Esophagus muscularis mucosa (tissue), 4 donors: ENCODE results near the gene SMIM24. TPM values are rescaled to one million over a fixed set of nuclear protein-coding genes. Genes with fewer than 3 reads are reported as not detected.
"Not testable (repeated sequence)": the region's sequence is repeated elsewhere in the genome, so short reads cannot be mapped to it uniquely, and the experiment has no call there.

Experiments used
- DNase-seq: peaks from one replicate; pipeline ENCODE4 v3.0.0-alpha.2; 2017; ENCODE audit errors: extremely low spot score
- H3K27ac ChIP-seq, 4 donors: fragments of 200-600 bp; sonication (generic); replicated peaks in 1 of 4; 1 replicate in 3 of 4; 2 replicates in 1 of 4; pipeline ENCODE4 v1.5.1; 2016 to 2019; ENCODE audit warnings: mild to moderate bottlenecking in 1 of 4
- H3K27me3 ChIP-seq, 4 donors: fragments of 200-600 bp; sonication (generic); one replicate each; pipeline versions ENCODE4 v1.5.1 to v1.6.0; 2016 to 2019
- H3K36me3 ChIP-seq, 4 donors: fragments of 200-600 bp; sonication (generic); one replicate each; pipeline ENCODE4 v1.5.1; 2016 to 2019
- H3K4me1 ChIP-seq, 4 donors: fragments of 200-600 bp; sonication (generic); one replicate each; pipeline ENCODE4 v1.5.1; 2016 to 2019
- H3K4me3 ChIP-seq, 4 donors: fragments of 200-600 bp; sonication (generic); 1 replicate in 2 of 4; 2 replicates in 2 of 4; pipeline ENCODE4 v1.5.1; 2016 to 2019; ENCODE audit warnings: mild to moderate bottlenecking in 4 of 4, moderate library complexity in 1 of 4
- H3K9me3 ChIP-seq, 4 donors: fragments of 200-600 bp; sonication (generic); 1 replicate in 3 of 4; 2 replicates in 1 of 4; pipeline ENCODE4 v1.5.1; 2016 to 2019
- EP300 ChIP-seq: sonication (generic); formaldehyde crosslinking; IDR thresholded peaks from one replicate; pipeline ENCODE4 v1.6.1; 2017; ENCODE audit warnings: antibody characterized with exemption
- POLR2A ChIP-seq: fragments of 450-650 bp; IDR thresholded peaks from one replicate; pipeline ENCODE4 v1.6.1; 2017; ENCODE audit warnings: antibody characterized with exemption, moderate library complexity, mild to moderate bottlenecking, low read depth
- POLR2AphosphoS5 ChIP-seq, 2 donors: sonication (generic); formaldehyde crosslinking; IDR thresholded peaks; one replicate each; pipeline ENCODE4 v1.6.1; 2017; ENCODE audit warnings: antibody characterized with exemption in 2 of 2
- WGBS: methylation state at CpG from one replicate; pipeline ENCODE4 v1.1.5; 2018; 5-methylcytosine and 5-hydroxymethylcytosine counted together
- intact Hi-C: fragments of 100-400 bp; cut with DNase I; formaldehyde crosslinking; loops from one replicate; pipeline ENCODE4 v1.15.1; 2023
- total RNA-seq, 4 donors: library from RNA; depleted of rRNA; stranded (reverse); fragments of >200 nt; gene quantifications; one replicate each; pipeline versions ENCODE4 v1.1.0 to v1.2.1, GENCODE V29; 2016
- TF ChIP-seq, protein P1 (sequence below), 3 experiments: fragments of 200-600 bp in 2 of 3; fragments of 450-650 bp in 1 of 3; sonication (generic) in 2 of 3; IDR thresholded peaks; one replicate each; pipeline ENCODE4 v1.5.1; 2017 to 2019; ENCODE audit warnings: antibody characterized with exemption in 3 of 3, mild to moderate bottlenecking in 2 of 3, moderate library complexity in 1 of 3

Gene SMIM24
- total RNA-seq, 4 donors from 2014 or later = not detected

DNA sequence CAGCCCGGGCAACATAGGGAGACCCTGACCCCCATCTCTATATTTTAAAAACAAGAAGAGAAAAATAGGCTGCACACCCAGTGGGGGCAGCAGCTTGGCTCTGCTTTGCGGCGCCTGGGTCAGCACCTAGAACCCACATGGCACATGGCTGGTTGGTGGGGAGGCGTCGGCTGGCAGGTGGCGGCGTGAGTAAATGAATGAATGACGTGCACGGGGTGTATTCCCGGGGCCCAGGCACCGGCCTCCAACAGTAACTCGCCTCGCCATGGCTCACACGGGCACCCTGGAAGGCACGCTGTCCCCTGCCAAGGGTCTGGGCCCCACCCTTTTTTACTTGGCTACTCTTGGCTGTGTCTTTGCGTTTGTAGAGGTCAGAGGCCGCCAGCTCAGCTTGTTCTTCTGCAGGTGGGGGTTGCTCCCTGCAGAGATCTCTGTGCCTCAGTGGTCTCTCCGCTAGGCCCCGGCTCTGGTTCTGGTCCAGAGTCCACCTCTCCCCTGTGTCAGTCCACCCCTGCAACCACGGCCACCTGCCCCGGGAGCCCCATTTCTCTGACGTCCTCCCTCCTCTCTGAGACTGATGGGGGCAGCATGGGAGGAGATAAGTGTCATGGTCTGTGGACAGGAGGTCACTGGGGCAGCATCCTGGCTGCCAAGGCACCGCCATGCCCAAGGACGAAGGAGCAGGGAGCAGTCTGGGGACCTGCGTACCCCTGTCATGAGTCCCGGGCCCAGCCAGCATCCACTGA is 31.4 kb upstream of the SMIM24 start:
- intact Hi-C loops = no loop called here
- H3K4me1 ChIP-seq = peaks cover 29 to 100% (median 71%) of the 10 kb centered on the region in 4 donors
- TF ChIP-seq POLR2A (no peak), EP300 (no peak), POLR2AphosphoS5 (IDR thresholded peaks at IDR 0.05) (no peak)
- TF ChIP-seq, protein P1, sequence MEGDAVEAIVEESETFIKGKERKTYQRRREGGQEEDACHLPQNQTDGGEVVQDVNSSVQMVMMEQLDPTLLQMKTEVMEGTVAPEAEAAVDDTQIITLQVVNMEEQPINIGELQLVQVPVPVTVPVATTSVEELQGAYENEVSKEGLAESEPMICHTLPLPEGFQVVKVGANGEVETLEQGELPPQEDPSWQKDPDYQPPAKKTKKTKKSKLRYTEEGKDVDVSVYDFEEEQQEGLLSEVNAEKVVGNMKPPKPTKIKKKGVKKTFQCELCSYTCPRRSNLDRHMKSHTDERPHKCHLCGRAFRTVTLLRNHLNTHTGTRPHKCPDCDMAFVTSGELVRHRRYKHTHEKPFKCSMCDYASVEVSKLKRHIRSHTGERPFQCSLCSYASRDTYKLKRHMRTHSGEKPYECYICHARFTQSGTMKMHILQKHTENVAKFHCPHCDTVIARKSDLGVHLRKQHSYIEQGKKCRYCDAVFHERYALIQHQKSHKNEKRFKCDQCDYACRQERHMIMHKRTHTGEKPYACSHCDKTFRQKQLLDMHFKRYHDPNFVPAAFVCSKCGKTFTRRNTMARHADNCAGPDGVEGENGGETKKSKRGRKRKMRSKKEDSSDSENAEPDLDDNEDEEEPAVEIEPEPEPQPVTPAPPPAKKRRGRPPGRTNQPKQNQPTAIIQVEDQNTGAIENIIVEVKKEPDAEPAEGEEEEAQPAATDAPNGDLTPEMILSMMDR (IDR thresholded peaks at IDR 0.05) = no peak
- H3K27me3 ChIP-seq = no peaks in the 10 kb centered on the region
- H3K27ac ChIP-seq = no peak overlapping the region
- DNase-seq = no peak
- no peak overlapping the region for H3K4me3 ChIP-seq
- H3K36me3 ChIP-seq = peaks cover 0 to 36% (median 22%) of the 10 kb centered on the region in 4 donors
- WGBS = 86% methylated on average over 24 of the region's 26 CpGs
- no peaks in the 10 kb centered on the region for H3K9me3 ChIP-seq

DNA sequence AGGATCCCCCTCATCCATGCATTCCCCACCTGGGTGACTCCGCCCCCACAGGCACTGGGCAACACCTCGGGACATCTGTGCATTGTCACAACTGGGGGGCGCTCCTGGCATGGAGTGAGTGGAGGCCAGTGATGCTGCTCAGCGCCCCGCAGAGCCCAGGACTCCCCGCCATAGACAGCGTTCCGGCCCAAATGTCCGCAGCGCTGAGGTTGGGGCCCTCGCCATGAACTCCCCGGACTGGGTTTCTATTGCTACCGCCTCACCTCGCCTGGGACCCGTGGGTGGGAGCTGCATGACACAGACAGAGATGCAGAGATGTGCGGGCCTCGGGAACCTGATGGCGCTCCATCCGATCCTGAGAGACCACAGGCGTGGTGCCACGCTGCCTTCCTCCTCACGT is 30.4 kb upstream of the SMIM24 start:
- WGBS = 73% methylated on average over 3 of the region's 22 CpGs
- DNase-seq = no peak
- intact Hi-C loops = no loop called here
- Histone ChIP-seq H3K27ac (no peak overlapping the region), H3K4me3 (no peak overlapping the region), H3K27me3 (no peaks in the 10 kb centered on the region), H3K4me1 (peaks cover 29 to 93% (median 62%) of the 10 kb centered on the region in 4 donors), H3K9me3 (no peaks in the 10 kb centered on the region), H3K36me3 (peaks cover 0 to 36% (median 22%) of the 10 kb centered on the region in 4 donors)
- TF ChIP-seq POLR2A = no peak
- TF ChIP-seq, protein P1 (IDR thresholded peaks at IDR 0.05) = no peak
- no peak for TF ChIP-seq POLR2AphosphoS5 (IDR thresholded peaks at IDR 0.05)
- no peak for TF ChIP-seq EP300

DNA sequence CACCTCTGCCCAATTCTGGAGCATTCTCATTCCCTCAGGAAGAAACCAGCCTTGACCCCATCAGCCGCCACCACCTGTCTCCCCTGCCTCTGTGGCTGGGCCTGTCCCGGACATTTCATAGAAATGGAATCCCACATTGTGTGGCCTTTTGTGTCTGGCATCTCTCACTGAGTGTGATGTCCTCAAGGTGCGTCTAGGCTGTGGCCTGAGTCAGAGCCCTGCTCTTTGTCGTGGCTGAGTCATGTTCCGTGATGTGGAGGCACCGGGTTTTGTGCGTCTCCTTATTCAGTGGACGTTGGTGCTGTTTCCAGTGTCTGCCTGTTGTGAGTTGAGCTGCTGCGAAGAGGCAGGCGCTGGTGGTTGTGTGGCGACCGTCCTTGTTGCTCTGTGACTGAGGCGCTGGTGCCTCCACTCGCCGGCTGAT is 29.3 kb upstream of the SMIM24 start:
- 84% methylated on average over 15 of the region's 15 CpGs for WGBS
- peak overlapping the region in 1 of 4 donors; percentile 1 for H3K27ac ChIP-seq
- no peak overlapping the region for H3K4me3 ChIP-seq
- no peaks in the 10 kb centered on the region for H3K9me3 ChIP-seq
- intact Hi-C loops = no loop called here
- peaks cover 35 to 88% (median 63%) of the 10 kb centered on the region in 4 donors for H3K4me1 ChIP-seq
- no peak for DNase-seq
- H3K27me3 ChIP-seq = no peaks in the 10 kb centered on the region
- no peak for TF ChIP-seq POLR2A
- TF ChIP-seq POLR2AphosphoS5 (IDR thresholded peaks at IDR 0.05) = no peak
- TF ChIP-seq EP300 = no peak
- TF ChIP-seq, protein P1 (IDR thresholded peaks at IDR 0.05) = no peak
- H3K36me3 ChIP-seq = peaks cover 0 to 31% (median 22%) of the 10 kb centered on the region in 4 donors

DNA sequence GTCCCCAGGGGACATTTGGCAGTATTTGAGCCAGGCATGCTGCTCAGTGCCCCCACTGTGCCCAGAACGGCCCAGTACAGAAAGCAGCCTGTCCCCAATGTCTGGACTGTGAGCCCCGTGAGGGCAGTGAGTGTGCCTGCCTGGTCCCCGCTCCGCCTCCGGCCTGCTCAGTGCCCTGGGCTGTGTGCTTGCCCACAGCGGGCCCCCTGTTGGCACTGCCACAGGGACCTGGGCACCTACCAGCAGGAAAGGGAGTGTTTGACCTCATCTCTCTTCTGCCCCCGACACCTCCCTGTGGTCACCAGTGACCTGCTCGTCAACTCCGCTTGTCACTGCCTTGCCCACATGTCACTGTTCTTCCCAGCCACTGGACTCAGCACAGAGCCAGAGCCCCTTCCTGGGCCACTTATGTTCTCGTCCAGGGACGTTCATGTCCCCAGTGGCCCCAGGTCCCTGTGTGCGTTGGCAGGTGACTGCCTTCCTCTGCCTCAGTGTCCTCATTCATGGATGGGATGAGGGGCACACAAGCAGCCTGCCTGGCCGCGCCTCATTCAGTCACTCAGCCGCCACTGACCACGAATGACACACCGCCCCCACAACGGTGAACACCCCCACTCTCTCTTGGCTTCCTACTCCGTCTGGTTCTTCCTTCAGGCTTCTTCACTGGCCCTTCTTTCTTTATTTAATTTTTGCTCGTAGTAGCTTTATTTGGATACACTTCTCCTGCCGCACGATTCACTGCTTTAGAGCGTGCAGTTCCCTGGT is 28.6 kb upstream of the SMIM24 start:
- Histone ChIP-seq H3K27me3 (no peaks in the 10 kb centered on the region), H3K36me3 (peaks cover 0 to 31% (median 22%) of the 10 kb centered on the region in 4 donors), H3K4me1 (peaks cover 35 to 81% (median 60%) of the 10 kb centered on the region in 4 donors), H3K9me3 (no peaks in the 10 kb centered on the region), H3K4me3 (no peak overlapping the region), H3K27ac (peak overlapping the region in 1 of 4 donors; percentile 1)
- TF ChIP-seq POLR2A (no peak), POLR2AphosphoS5 (IDR thresholded peaks at IDR 0.05) (no peak), EP300 (no peak)
- TF ChIP-seq, protein P1 (IDR thresholded peaks at IDR 0.05) = no peak
- 79% methylated on average over 23 of the region's 23 CpGs for WGBS
- no peak for DNase-seq
- intact Hi-C loops = no loop called here

DNA sequence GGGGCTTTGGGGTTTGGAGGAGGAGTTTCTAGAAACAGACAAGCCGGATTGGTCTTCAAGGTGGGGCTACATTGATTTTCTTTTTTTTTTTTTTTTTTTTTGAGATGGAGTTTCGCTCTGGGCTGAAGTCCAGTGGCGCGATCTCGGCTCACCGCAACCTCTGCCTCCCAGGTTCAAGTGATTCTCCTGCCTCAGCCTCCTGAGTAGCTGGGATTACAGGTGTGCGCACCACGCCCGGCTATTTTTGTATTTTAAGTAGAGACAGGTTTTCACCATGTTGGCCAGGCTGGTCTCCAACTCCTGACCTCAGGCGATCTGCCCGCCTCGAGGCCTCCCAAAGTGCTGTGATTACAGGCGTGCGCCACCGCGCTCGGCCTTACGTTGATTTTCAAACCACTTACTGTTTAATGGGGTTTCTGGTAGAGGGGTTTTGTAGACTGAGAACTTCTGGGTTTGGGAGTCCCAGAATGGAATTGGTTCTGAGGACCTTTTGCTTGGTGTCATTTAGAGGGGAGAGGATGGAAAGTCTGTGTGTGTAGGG is 27.9 kb upstream of the SMIM24 start:
- intact Hi-C loops, DNase-seq, H3K27me3 ChIP-seq, H3K9me3 ChIP-seq: not testable (repeated sequence)
- H3K27ac ChIP-seq = peak overlapping the region in 2 of 4 donors; percentile 88 to 92
- peaks cover 32 to 74% (median 55%) of the 10 kb centered on the region in 4 donors for H3K4me1 ChIP-seq
- peak overlapping the region in 3 of 4 donors; percentile 88 to 91 (median 90) for H3K4me3 ChIP-seq
- WGBS = 94% methylated on average over 18 of the region's 18 CpGs
- H3K36me3 ChIP-seq = peaks cover 0 to 31% (median 22%) of the 10 kb centered on the region in 4 donors
